Mucosa of stomach (tissue), 1 donor: Measurements from ENCODE around the gene ZNF528.

Source experiments
- H3K27me3 ChIP-seq: one replicate; pipeline ENCODE4 v1.7.0; 2013; ENCODE audit warnings: mild to moderate bottlenecking, low read length; ENCODE audit not compliant: control insufficient read depth, insufficient read depth
- H3K36me3 ChIP-seq: one replicate; pipeline ENCODE4 v1.7.0; 2013; ENCODE audit warnings: low read length; ENCODE audit not compliant: control insufficient read depth, insufficient read depth
- H3K4me1 ChIP-seq: one replicate; pipeline ENCODE4 v1.7.0; 2013; ENCODE audit warnings: mild to moderate bottlenecking, low read length; ENCODE audit not compliant: control insufficient read depth, insufficient read depth
- H3K4me3 ChIP-seq: one replicate; pipeline ENCODE4 v1.7.0; 2013; ENCODE audit warnings: low read length
- H3K9ac ChIP-seq: one replicate; pipeline ENCODE4 v1.7.0; 2013; ENCODE audit warnings: mild to moderate bottlenecking, low read length, moderate library complexity
- H3K9me3 ChIP-seq: one replicate; pipeline ENCODE4 v1.7.0; 2013; ENCODE audit warnings: mild to moderate bottlenecking, low read length, moderate library complexity; ENCODE audit not compliant: control insufficient read depth
- donor health status: Pancreatic carcinoma.

The ZNF528 gene

DNA sequence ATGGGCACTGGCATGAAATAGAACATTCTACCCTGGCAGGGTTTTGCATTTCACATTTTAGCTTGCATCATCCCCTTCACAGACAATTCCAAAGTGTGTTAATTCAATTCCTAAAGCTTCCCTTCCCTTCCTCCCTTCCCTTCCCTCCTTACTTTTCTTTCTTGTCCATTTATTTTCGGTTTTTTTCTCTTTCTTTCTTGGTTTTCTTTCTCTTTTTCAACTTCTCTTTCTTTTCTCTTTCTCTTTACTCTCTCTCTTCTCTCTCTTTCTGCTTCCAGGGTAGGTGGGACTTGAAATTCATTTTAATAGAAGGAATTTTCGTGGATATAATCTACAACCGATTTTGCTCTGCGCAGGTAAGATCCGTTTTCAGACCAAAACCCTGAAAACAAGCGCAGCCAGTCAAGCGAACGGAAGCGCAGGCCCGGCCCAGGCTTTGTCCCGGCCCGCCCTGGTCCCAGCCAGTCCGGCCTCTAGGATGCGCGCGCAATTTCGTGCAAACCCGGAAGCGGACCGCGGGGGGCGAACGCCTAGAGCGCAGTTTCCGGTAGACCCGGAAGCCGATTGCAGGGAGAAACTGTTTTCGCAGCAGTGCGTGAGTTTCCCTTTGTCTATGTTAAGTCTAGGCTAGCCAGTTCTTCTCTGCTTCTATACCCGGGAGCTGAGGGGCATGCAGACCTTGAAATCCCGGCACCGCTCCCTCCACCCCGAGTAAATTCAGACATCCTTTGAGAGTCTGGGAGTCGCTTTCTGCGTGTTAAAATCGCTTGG lies at the start of gene ZNF528:
Gene ZNF528 (plus strand): TSS at position 540 of the 771 bp plus-strand sequence. CDS start 4,165 bp downstream, outside the sequence.
- peak within 1 kb of the TSS; percentile 100 for H3K4me3 ChIP-seq
- H3K27me3 ChIP-seq = no peaks in the 10 kb centered on the region
- peaks cover 14% of the 10 kb centered on the region for H3K4me1 ChIP-seq
- peak within 1 kb of the TSS; percentile 71 for H3K9ac ChIP-seq
- H3K9me3 ChIP-seq = peaks cover 10% of the 10 kb centered on the region
- no peaks in the 10 kb centered on the region for H3K36me3 ChIP-seq

DNA sequence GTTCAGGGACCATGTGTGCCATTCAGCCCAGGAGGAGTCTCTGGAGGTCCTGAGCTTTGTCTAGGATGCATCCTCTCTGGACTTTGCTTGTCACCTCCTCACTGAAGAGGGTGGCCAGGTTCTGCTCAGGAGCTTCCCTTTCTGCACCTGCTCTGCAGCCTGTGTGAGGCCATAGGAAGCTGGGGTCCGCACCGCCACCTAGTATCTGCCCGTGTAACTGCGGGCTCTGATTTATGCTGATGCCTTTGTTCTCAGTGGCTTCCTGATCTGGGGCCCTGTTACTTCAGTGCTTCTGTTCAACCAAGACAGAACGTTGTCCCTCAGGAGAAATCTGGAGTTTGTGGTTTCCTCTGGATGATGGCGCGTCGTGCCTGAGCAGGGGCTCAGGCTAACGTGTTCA lies 46.1 kb upstream of the ZNF528 start:
- Histone ChIP-seq H3K36me3 (no peaks in the 10 kb centered on the region), H3K9ac (no peak overlapping the region), H3K4me1 (no peaks in the 10 kb centered on the region), H3K9me3 (no peaks in the 10 kb centered on the region), H3K4me3 (no peak overlapping the region), H3K27me3 (no peaks in the 10 kb centered on the region)

DNA sequence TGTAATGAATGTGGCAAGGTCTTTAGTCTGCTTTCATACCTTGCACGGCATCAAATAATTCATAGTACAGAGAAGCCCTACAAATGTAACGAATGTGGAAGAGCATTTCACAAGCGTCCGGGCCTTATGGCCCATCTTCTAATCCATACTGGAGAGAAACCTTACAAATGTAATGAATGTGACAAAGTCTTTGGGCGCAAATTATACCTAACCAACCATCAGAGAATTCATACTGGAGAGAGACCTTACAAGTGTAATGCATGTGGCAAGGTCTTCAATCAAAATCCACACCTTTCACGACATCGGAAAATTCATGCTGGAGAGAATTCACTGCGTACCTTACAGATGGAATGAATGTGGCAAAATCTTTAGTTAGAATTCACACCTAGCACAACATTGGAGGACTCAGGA lies 31.2 kb upstream of the ZNF528 start:
- Histone ChIP-seq H3K4me3 (no peak overlapping the region), H3K27me3 (no peaks in the 10 kb centered on the region), H3K36me3 (no peaks in the 10 kb centered on the region), H3K4me1 (no peaks in the 10 kb centered on the region), H3K9ac (no peak overlapping the region), H3K9me3 (peaks cover 8% of the 10 kb centered on the region)

DNA sequence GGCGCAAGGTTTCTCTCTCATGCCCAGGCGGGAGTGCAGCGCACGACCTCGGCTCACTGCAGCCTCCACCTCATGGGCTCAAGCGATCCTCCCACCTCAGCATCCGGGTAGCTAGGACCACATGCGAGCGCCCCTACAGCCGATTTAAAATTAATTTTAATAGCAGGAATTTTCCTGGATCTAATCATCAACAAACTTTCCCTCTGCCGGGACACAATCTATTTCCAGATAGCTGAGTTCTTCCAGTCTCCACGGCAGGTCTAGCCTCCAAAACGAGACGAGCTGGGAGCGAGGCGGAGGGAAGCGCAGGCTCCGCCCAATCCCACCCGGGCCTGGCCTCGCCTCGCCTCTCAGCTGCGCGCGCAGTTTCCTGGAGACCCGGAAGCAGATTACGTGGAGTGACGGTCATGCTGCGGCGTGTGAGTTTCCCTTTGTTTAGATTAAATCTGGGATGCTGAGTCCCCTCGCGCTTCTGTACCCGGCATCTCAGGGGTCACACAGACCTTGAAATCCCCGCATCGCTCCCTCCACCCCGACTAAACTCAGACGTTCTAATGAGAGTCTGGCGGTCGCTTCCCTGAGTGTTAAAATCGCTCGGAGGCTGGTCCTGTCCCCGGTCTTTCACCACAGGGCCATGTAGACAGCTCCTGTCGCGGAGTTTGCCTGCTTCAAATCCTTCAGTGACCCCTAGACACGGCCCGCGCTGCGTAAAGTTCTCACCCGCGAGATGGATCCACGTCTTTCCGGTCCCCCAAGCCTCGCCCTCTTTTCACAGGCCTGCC lies 27.9 kb upstream of the ZNF528 start, which contains the start of gene ZNF880:
Gene ZNF880 (plus strand): TSS at position 365 of the 782 bp plus-strand sequence. CDS start 43 bp downstream, at position 408.
- Histone ChIP-seq H3K4me1 (no peaks in the 10 kb centered on the region), H3K36me3 (no peaks in the 10 kb centered on the region), H3K4me3 (peak within 1 kb of the TSS; percentile 92), H3K27me3 (no peaks in the 10 kb centered on the region), H3K9ac (peak within 1 kb of the TSS; percentile 97), H3K9me3 (peaks cover 8% of the 10 kb centered on the region)

DNA sequence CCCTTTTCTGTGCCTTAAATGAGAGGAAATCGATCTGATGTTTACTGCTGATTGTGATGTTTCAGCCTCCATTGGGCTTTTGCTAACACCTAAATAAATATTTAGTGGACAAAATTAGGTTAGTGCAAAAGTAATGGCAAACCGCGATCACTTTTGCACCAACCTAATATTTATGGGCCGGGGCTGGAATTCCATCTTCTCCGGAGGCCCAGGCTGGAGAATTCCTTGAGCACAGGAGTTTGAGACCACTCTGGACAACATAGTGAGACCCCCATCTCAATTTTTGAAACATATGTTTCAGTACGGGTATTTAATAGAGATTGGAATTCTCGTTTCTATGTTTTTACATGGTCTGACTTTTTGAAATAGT lies 27.3 kb upstream of the ZNF528 start:
- peak overlapping the region; percentile 92 for H3K4me3 ChIP-seq
- H3K27me3 ChIP-seq = no peaks in the 10 kb centered on the region
- peaks cover 3% of the 10 kb centered on the region for H3K9me3 ChIP-seq
- no peaks in the 10 kb centered on the region for H3K36me3 ChIP-seq
- H3K9ac ChIP-seq = peak overlapping the region; percentile 97
- no peaks in the 10 kb centered on the region for H3K4me1 ChIP-seq

DNA sequence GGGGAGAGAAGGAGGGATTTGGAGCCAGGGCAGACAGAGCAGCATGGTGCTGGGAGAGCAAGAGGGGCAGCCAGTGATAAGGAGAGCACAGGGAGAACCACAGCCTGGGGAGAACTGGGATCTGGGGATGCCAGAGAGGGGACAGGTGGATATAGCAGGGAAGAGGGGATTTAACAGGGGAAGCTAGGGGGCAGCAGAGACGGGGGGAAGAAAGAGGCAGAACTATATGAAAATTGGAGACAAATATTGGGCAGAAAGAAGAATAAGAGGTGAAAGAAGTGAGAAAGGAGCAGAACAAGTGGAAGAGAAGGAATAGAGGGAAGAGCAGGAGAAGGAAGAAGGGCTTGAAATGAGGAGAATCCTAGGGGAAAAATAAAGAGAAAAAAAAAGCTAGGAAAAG lies 6.5 kb upstream of the ZNF528 start:
- H3K4me3 ChIP-seq = no peak overlapping the region
- no peaks in the 10 kb centered on the region for H3K36me3 ChIP-seq
- H3K9ac ChIP-seq = no peak overlapping the region
- no peaks in the 10 kb centered on the region for H3K4me1 ChIP-seq
- H3K27me3 ChIP-seq = no peaks in the 10 kb centered on the region
- peaks cover 13% of the 10 kb centered on the region for H3K9me3 ChIP-seq

DNA sequence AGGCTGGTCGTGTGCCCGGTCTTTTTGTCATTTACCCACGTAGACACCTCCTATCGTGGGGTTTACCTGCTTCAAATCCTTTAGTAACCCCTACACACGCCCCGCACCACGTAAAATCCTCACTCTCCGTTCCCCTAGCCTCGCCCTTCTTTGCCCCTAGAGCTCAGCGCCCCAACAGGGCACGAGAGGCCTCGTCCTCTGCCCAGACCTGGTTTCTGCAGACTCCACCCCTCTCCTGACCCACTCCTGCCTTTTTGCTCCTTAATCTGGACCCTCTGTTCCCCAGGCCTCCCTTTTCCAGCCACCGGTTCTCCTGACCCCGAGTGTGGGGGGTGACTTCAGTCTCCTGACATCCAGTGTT lies 412 bp downstream of the ZNF528 start:
- H3K27me3 ChIP-seq = no peaks in the 10 kb centered on the region
- peak overlapping the region; percentile 71 for H3K9ac ChIP-seq
- H3K4me3 ChIP-seq = peak overlapping the region; percentile 100
- H3K9me3 ChIP-seq = peaks cover 10% of the 10 kb centered on the region
- H3K4me1 ChIP-seq = peaks cover 14% of the 10 kb centered on the region
- no peaks in the 10 kb centered on the region for H3K36me3 ChIP-seq

DNA sequence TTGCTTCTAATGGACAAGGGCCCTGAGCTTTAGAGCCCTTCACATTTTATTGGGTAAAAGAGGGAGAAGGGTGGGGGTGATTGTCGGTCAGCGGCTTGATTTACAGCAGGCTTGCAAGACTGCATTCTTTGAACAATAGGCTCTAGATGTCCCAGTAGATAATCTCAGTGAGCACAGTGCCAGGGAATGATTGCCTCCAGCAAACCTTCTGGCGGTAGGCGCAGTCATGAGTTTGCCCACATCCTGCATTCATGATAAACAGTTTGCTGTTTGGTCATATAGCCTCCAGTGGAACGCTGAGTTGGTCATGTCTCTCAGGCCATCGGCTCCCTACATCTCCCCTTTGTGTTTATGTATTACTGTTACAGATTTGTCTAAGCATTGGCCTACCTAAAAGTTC lies 12.6 kb downstream of the ZNF528 start:
- Histone ChIP-seq H3K36me3 (peaks cover 7% of the 10 kb centered on the region), H3K27me3 (no peaks in the 10 kb centered on the region), H3K4me1 (no peaks in the 10 kb centered on the region), H3K9me3 (peaks cover 8% of the 10 kb centered on the region), H3K4me3 (no peak overlapping the region), H3K9ac (no peak overlapping the region)

DNA sequence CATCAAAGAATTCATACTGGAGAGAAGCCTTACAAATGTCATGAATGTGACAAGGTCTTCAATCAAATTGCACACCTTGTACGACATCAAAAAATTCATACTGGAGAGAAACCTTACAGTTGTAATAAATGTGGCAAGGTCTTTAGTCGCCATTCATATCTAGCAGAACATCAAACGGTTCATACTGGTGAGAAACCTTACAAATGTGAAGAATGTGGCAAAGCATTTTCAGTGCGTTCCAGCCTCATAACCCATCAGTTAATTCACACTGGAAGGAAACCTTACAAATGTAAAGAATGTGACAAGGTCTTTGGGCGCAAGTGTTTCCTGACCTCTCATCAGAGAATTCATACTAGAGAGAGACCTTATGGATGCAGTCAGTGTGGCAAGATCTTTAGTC lies 18.1 kb downstream of the ZNF528 start:
- no peak overlapping the region for H3K9ac ChIP-seq
- H3K9me3 ChIP-seq = peaks cover 11% of the 10 kb centered on the region
- H3K27me3 ChIP-seq = no peaks in the 10 kb centered on the region
- no peaks in the 10 kb centered on the region for H3K4me1 ChIP-seq
- no peaks in the 10 kb centered on the region for H3K36me3 ChIP-seq
- H3K4me3 ChIP-seq = no peak overlapping the region

DNA sequence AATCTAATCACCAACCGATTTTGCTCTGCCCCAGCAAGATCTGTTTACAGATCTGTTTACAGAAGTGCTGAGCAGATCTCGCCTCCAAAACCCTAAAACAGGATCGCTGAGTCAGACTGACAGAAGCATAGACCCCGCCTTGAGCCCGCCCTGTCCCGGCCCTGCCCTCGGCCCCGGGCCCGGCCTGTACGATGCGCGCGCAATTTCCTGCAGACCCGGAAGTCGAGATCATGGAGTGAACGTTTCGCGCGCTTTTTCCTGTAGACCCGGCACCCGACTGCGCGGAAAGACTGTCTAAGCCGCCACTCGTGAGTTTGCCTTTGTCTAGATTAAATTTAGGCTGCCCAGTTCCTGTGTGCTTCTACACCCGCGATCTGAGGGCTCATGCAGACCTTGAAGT lies 31.3 kb downstream of the ZNF528 start, which contains the start of gene ZNF534:
Gene ZNF534 (plus strand): TSS at position 212 of the 400 bp plus-strand sequence. CDS start 2,327 bp downstream, outside the sequence.
- Histone ChIP-seq H3K4me1 (no peaks in the 10 kb centered on the region), H3K36me3 (no peaks in the 10 kb centered on the region), H3K9ac (no peak within 1 kb of the TSS), H3K4me3 (no peak within 1 kb of the TSS), H3K9me3 (no peaks in the 10 kb centered on the region), H3K27me3 (no peaks in the 10 kb centered on the region)

DNA sequence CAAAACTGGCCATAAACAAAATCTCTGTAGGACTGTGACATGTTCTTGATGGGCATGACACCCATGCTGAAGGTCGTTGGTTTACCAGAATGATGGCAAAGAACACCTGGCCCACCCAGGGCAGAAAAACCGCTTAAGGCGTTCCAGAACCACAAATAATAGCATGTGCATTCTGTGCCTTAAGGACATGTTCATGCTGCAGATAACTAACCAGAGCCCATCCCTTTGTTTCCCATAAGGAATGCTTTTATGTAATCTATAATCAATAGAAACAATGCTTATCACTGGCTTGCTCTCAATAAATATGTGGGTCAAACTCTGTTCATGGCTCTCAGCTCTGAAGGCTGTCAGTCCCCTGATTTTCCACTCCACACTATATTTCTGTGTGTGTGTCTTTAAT lies 44.5 kb downstream of the ZNF528 start:
- Histone ChIP-seq H3K4me3 (no peak overlapping the region), H3K9me3 (no peaks in the 10 kb centered on the region), H3K36me3 (no peaks in the 10 kb centered on the region), H3K9ac (no peak overlapping the region), H3K27me3 (no peaks in the 10 kb centered on the region), H3K4me1 (no peaks in the 10 kb centered on the region)

DNA sequence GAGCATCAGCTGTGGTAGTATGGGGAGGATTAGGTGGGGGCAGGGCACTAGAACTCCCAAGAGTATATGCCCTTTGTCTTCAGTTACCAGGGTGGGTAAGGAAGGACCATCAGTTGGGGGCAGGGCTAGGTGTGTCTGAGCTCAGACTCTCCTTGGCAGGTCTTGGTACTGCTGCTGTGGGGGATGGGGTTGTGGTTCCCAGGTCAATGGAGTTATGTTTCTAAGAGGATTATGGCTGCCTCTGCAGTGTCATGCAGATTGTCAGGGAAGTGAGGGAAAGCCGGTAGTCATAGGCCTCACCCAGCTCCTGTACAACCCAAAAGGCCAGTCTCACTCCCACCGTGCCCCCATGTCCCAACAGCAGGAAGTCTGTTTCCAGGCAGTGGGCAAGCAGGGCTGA lies 46.9 kb downstream of the ZNF528 start:
- Histone ChIP-seq H3K4me3 (no peak overlapping the region), H3K27me3 (no peaks in the 10 kb centered on the region), H3K36me3 (no peaks in the 10 kb centered on the region), H3K9ac (no peak overlapping the region), H3K9me3 (no peaks in the 10 kb centered on the region), H3K4me1 (no peaks in the 10 kb centered on the region)
